ENCODE measurements around the gene COX19. TPM values are rescaled to one million over a fixed set of nuclear protein-coding genes. Genes with fewer than 3 reads are reported as not detected.
A peak's percentile ranks its signal among the peaks of the same experiment; 100 is the strongest.

Gene COX19
- total and polyA plus RNA-seq, 2 donors (not counting 1 experiment from before 2014, with no cell fraction given), result 4.3 to 11.7 TPM

DNA sequence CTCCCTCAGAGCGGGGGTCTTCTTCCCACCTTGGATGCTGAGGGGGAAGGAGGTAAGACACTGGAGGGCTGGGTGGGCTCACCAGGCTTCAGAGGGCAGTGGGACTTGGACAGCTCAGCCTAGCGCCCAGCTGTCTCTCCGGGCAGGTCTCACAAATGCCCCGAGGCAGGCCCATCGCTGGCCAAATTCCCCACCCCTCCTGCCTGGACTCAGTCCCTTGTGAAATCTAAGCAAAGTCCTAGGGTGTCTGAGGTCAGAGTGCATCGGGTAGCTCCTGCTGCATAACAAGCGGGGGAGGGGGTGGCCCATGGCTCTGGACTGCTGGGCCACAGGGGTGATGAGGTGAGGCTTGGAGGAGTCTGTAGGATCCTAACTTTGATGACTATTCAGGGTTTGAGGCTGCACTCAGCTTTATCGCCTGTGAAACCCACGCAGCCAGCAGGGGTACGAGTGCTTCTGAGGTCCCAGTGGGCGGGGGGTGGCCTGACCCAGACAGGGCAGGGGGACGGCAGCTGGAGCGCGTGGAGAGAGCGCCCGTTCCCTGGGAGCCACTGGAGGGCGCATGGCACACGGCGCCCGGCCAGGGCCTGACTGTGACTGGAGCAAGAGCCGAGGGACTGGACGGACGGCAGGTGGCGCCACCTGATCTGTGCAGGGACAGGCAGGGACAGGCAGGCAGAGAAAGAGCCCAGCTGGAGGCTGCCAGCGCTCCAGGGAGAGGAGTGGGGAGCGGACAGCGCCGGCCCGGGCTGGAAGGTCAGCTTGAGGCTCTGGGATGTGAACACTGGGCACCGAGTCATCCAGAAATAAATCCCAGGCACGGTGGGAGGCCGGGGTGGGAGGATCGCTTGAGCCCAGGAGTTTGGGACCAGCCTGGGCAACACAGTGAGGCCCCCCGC is 17.6 kb upstream of the COX19 start:
- H3K27me3 ChIP-seq (ENCODE audit: control insufficient read depth, insufficient read depth, low read length), result peaks cover 4% of the 10 kb centered on the region
- H3K4me2 ChIP-seq (ENCODE audit: extremely low read depth, insufficient read depth, low read length), result no peak overlapping the region
- TF ChIP-seq EZH2 (IDR thresholded peaks at IDR 0.05; ENCODE audit: low read length, missing control alignments), result no peak
- TF ChIP-seq, protein P1, sequence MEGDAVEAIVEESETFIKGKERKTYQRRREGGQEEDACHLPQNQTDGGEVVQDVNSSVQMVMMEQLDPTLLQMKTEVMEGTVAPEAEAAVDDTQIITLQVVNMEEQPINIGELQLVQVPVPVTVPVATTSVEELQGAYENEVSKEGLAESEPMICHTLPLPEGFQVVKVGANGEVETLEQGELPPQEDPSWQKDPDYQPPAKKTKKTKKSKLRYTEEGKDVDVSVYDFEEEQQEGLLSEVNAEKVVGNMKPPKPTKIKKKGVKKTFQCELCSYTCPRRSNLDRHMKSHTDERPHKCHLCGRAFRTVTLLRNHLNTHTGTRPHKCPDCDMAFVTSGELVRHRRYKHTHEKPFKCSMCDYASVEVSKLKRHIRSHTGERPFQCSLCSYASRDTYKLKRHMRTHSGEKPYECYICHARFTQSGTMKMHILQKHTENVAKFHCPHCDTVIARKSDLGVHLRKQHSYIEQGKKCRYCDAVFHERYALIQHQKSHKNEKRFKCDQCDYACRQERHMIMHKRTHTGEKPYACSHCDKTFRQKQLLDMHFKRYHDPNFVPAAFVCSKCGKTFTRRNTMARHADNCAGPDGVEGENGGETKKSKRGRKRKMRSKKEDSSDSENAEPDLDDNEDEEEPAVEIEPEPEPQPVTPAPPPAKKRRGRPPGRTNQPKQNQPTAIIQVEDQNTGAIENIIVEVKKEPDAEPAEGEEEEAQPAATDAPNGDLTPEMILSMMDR (conservative IDR thresholded peaks at IDR 0.05 in 1 of 2, IDR thresholded peaks at IDR 0.05 in 1 of 2; ENCODE audit: low read depth in 1 of 2, low read length in 2 of 2), result peak; percentile 97 to 99
- H3K36me3 ChIP-seq (ENCODE audit: control insufficient read depth, insufficient read depth, low read length), result peaks cover 5% of the 10 kb centered on the region
- H3K9me3 ChIP-seq (ENCODE audit: control insufficient read depth, insufficient read depth, low read depth, low read length), result no peaks in the 10 kb centered on the region
- H3K4me3 ChIP-seq (replicated peaks in 1 of 4; ENCODE audit: control extremely low read depth in 1 of 4, insufficient read depth in 1 of 4, low read depth in 3 of 4, low read length in 4 of 4), result no peak overlapping the region
- H3K9ac ChIP-seq (ENCODE audit: insufficient read depth, low read length), result no peak overlapping the region
- DNase-seq (ENCODE audit: low read depth in 2 of 2), result peak; percentile 94 to 95
- H3K4me1 ChIP-seq (ENCODE audit: control insufficient read depth, extremely low read depth, insufficient read depth, low read length), result no peaks in the 10 kb centered on the region
- no peak overlapping the region for H3K27ac ChIP-seq (ENCODE audit: insufficient read depth, low read length)
- H2AFZ ChIP-seq (ENCODE audit: low read length), result no peak overlapping the region
- H4K20me1 ChIP-seq (ENCODE audit: control insufficient read depth, extremely low read depth, insufficient read depth, low read length), result no peaks in the 10 kb centered on the region
- H3K79me2 ChIP-seq (ENCODE audit: control insufficient read depth, insufficient read depth, low read length), result no peaks in the 10 kb centered on the region

- Histone ChIP-seq H3K36me3 (ENCODE audit: control insufficient read depth, insufficient read depth, low read length) (peaks cover 4% of the 10 kb centered on the region), H3K9ac (ENCODE audit: insufficient read depth, low read length) (no peak overlapping the region), H3K9me3 (ENCODE audit: control insufficient read depth, insufficient read depth, low read depth, low read length) (no peaks in the 10 kb centered on the region), H3K79me2 (ENCODE audit: control insufficient read depth, insufficient read depth, low read length) (no peaks in the 10 kb centered on the region), H3K4me2 (ENCODE audit: extremely low read depth, insufficient read depth, low read length) (no peak overlapping the region), H3K4me1 (ENCODE audit: control insufficient read depth, extremely low read depth, insufficient read depth, low read length) (no peaks in the 10 kb centered on the region), H4K20me1 (ENCODE audit: control insufficient read depth, extremely low read depth, insufficient read depth, low read length) (no peaks in the 10 kb centered on the region), H3K27ac (ENCODE audit: insufficient read depth, low read length) (no peak overlapping the region), H3K27me3 (ENCODE audit: control insufficient read depth, insufficient read depth, low read length) (peaks cover 4% of the 10 kb centered on the region), H3K4me3 (replicated peaks in 1 of 4; ENCODE audit: control extremely low read depth in 1 of 4, insufficient read depth in 1 of 4, low read depth in 3 of 4, low read length in 4 of 4) (no peak overlapping the region), H2AFZ (ENCODE audit: low read length) (no peak overlapping the region)
- TF ChIP-seq EZH2 (IDR thresholded peaks at IDR 0.05; ENCODE audit: low read length, missing control alignments), result no peak
- TF ChIP-seq, protein P1 (conservative IDR thresholded peaks at IDR 0.05 in 1 of 2, IDR thresholded peaks at IDR 0.05 in 1 of 2; ENCODE audit: low read depth in 1 of 2, low read length in 2 of 2), result no peak
- no peak for DNase-seq (ENCODE audit: low read depth in 2 of 2)
Measured at GRCh38 chr7:991729-992656, 16.6 kb upstream of the COX19 start.

Data from fibroblast of lung (primary cell).